Measurements from ENCODE around the gene TPSG1.

GRCh38 chr16:1182316-1182671 is 42.8 kb downstream of the TPSG1 start:
- no peak for TF ChIP-seq CTCF (IDR thresholded peaks at IDR 0.05)
- no peak for TF ChIP-seq TEAD4 (CRISPR knock-in tag; IDR thresholded peaks at IDR 0.05)
- TF ChIP-seq USF2 (CRISPR knock-in tag; IDR thresholded peaks at IDR 0.05) = no peak
- no peak for TF ChIP-seq KAT7 (CRISPR knock-in tag; IDR thresholded peaks at IDR 0.05; ENCODE audit: borderline replicate concordance)
- TF ChIP-seq ATF1 (CRISPR knock-in tag; IDR thresholded peaks at IDR 0.05) = no peak
- TF ChIP-seq IRF2 (CRISPR knock-in tag; IDR thresholded peaks at IDR 0.05; ENCODE audit: borderline replicate concordance, low read depth) = no peak
- TF ChIP-seq PRRX2 (CRISPR knock-in tag; IDR thresholded peaks at IDR 0.05) = no peak
- no peak for TF ChIP-seq ATF3 (CRISPR knock-in tag; conservative IDR thresholded peaks at IDR 0.05)
- no peak for TF ChIP-seq ATF6 (CRISPR knock-in tag; IDR thresholded peaks at IDR 0.05)
- TF ChIP-seq ZNF121 (CRISPR knock-in tag; IDR thresholded peaks at IDR 0.05) = no peak
- TF ChIP-seq JUN (CRISPR knock-in tag; IDR thresholded peaks at IDR 0.05) = no peak
